ENCODE data around the gene GNAQ. TPM values are rescaled to one million over a fixed set of nuclear protein-coding genes. Genes with fewer than 3 reads are reported as not detected.
A peak's percentile ranks its signal among the peaks of the same experiment; 100 is the strongest.

Gene GNAQ
- total and polyA plus RNA-seq, 4 donors = 24.6 to 86.2 (median 51.4) TPM

- no peak for TF ChIP-seq CTCF (IDR thresholded peaks at IDR 0.05; ENCODE audit: control extremely low read depth, extremely low read depth)
- H3K4me1 ChIP-seq (ENCODE audit: control insufficient read depth in 5 of 5, insufficient read depth in 5 of 5, low read length in 5 of 5) = peaks cover 8 to 24% (median 9%) of the 10 kb centered on the region in 5 donors
- DNase-seq = peak in 1 of 3 donors; percentile 29
- no peaks in the 10 kb centered on the region for H3K27me3 ChIP-seq (ENCODE audit: control insufficient read depth in 3 of 3, insufficient read depth in 3 of 3, low read length in 2 of 3)
- no peaks in the 10 kb centered on the region for H3K9me3 ChIP-seq (ENCODE audit: control insufficient read depth in 4 of 4, insufficient read depth in 3 of 4, low read length in 3 of 4)
- H3K9ac ChIP-seq (ENCODE audit: insufficient read depth in 1 of 2, low read length in 2 of 2) = no peak overlapping the region
- H3K27ac ChIP-seq (ENCODE audit: low read depth in 1 of 2, low read length in 1 of 2) = no peak overlapping the region
- peaks cover 0 to 4% (median 1%) of the 10 kb centered on the region in 4 donors for H3K36me3 ChIP-seq (ENCODE audit: control insufficient read depth in 4 of 4, insufficient read depth in 4 of 4, low read length in 4 of 4)
- WGBS, 2 donors = 5 to 14% methylated on average over 2 of the region's 2 CpGs
- H3K4me3 ChIP-seq = no peak overlapping the region
- ATAC-seq (ENCODE audit: insufficient read depth, low FRiP score) = no peak
Measured at GRCh38 chr9:77981332-77981731, 50.3 kb downstream of the GNAQ start.

GRCh38 chr9:77980622-77981021 lies 51.0 kb downstream of the GNAQ start:
- Histone ChIP-seq H3K36me3 (ENCODE audit: control insufficient read depth in 4 of 4, insufficient read depth in 4 of 4, low read length in 4 of 4) (peaks cover 0 to 4% (median 1%) of the 10 kb centered on the region in 4 donors), H3K9me3 (ENCODE audit: control insufficient read depth in 4 of 4, insufficient read depth in 3 of 4, low read length in 3 of 4) (no peaks in the 10 kb centered on the region), H3K9ac (ENCODE audit: insufficient read depth in 1 of 2, low read length in 2 of 2) (no peak overlapping the region), H3K4me3 (no peak overlapping the region), H3K4me1 (ENCODE audit: control insufficient read depth in 5 of 5, insufficient read depth in 5 of 5, low read length in 5 of 5) (peaks cover 8 to 24% (median 9%) of the 10 kb centered on the region in 5 donors), H3K27ac (ENCODE audit: low read depth in 1 of 2, low read length in 1 of 2) (no peak overlapping the region), H3K27me3 (ENCODE audit: control insufficient read depth in 3 of 3, insufficient read depth in 3 of 3, low read length in 2 of 3) (no peaks in the 10 kb centered on the region)
- no peak for TF ChIP-seq CTCF (IDR thresholded peaks at IDR 0.05; ENCODE audit: control extremely low read depth, extremely low read depth)
- ATAC-seq (ENCODE audit: insufficient read depth, low FRiP score) = no peak
- peak in 1 of 3 donors; percentile 43 for DNase-seq

- Histone ChIP-seq H3K36me3 (ENCODE audit: control insufficient read depth in 4 of 4, insufficient read depth in 4 of 4, low read length in 4 of 4) (peaks cover 0 to 4% (median 1%) of the 10 kb centered on the region in 4 donors), H3K27ac (ENCODE audit: low read depth in 1 of 2, low read length in 1 of 2) (no peak overlapping the region), H3K9me3 (ENCODE audit: control insufficient read depth in 4 of 4, insufficient read depth in 3 of 4, low read length in 3 of 4) (no peaks in the 10 kb centered on the region), H3K4me3 (no peak overlapping the region), H3K9ac (ENCODE audit: insufficient read depth in 1 of 2, low read length in 2 of 2) (no peak overlapping the region), H3K4me1 (ENCODE audit: control insufficient read depth in 5 of 5, insufficient read depth in 5 of 5, low read length in 5 of 5) (peaks cover 8 to 24% (median 12%) of the 10 kb centered on the region in 5 donors), H3K27me3 (ENCODE audit: control insufficient read depth in 3 of 3, insufficient read depth in 3 of 3, low read length in 2 of 3) (no peaks in the 10 kb centered on the region)
- ATAC-seq (ENCODE audit: insufficient read depth, low FRiP score) (no peak), DNase-seq (no peak)
- no peak for TF ChIP-seq CTCF (IDR thresholded peaks at IDR 0.05; ENCODE audit: control extremely low read depth, extremely low read depth)
- 43 to 66% methylated on average over 3 of the region's 3 CpGs for WGBS, 2 donors
Measured at GRCh38 chr9:77978086-77978781, 53.4 kb downstream of the GNAQ start.
